Kidney capillary endothelial cell (primary cell): Measurements from ENCODE around the gene THG1L.
"Not testable (repeated sequence)": the region's sequence is repeated elsewhere in the genome, so short reads cannot be mapped to it uniquely, and the experiment has no call there.

Experiments
- DNase-seq: peaks from one replicate; pipeline ENCODE4 v3.0.0-alpha.2; 2018; ENCODE audit warnings: low spot score

THG1L gene

DNA sequence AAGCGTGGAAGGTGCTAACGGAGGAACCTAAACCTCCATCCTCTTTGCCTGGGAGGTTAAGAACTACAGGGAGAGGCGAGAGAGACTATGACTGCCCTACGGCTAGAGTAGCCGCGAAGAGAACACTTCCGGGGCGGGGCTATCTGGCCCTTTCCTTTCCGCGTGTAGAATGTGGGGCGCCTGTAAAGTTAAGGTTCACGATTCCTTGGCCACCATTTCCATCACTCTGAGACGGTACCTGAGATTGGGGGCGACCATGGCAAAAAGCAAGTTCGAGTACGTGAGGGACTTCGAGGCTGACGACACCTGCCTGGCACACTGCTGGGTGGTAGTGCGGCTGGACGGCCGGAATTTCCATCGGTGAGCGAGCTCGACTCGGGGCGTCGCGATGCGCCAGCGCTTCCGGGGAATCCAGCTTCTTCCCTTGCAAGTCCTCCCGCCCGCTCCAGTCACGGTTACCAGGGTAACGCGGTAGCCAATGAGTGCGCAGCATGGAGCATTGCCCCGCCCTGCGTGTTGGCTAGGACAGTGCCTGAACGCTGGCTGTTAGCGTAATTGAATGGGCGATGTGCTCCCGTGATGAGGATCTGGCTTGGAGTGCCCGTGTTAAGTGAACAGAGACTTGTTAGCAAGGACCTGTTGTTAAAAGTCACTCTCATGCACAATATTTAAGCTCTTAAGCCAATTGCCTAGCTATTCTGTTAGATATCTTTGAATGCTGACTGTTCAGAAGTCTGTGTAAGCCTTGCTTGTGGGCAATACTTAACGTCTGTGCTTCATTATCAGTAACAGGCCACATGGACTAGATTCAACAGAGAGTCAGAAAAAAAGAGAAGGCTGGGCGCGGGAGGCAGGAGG lies at the start of gene THG1L:
TSS of gene THG1L (plus strand) at position 149 of the 858 bp plus-strand sequence. CDS start at position 170, 21 bp downstream.
- DNase-seq = peak; percentile 93

DNA sequence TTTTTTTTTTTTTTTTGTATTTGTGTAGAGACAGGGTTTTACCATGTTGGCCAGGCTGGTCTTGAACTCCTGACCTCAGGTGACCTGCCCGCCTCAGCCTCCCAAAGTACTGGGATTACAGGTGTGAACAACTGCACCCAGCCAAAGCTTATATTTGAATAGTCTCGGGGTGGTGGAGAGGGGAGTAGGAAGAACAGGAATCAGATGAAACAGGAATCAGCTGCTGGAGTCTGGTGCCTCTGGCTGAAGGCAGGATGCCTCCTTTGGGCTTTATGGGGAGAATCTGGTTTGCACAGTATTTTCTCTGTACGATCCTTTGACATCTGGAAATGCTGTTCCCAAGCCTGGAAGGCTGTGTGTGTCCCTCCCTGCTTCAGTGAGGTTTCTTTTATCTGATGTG lies 49.0 kb upstream of the THG1L start:
- no peak for DNase-seq

DNA sequence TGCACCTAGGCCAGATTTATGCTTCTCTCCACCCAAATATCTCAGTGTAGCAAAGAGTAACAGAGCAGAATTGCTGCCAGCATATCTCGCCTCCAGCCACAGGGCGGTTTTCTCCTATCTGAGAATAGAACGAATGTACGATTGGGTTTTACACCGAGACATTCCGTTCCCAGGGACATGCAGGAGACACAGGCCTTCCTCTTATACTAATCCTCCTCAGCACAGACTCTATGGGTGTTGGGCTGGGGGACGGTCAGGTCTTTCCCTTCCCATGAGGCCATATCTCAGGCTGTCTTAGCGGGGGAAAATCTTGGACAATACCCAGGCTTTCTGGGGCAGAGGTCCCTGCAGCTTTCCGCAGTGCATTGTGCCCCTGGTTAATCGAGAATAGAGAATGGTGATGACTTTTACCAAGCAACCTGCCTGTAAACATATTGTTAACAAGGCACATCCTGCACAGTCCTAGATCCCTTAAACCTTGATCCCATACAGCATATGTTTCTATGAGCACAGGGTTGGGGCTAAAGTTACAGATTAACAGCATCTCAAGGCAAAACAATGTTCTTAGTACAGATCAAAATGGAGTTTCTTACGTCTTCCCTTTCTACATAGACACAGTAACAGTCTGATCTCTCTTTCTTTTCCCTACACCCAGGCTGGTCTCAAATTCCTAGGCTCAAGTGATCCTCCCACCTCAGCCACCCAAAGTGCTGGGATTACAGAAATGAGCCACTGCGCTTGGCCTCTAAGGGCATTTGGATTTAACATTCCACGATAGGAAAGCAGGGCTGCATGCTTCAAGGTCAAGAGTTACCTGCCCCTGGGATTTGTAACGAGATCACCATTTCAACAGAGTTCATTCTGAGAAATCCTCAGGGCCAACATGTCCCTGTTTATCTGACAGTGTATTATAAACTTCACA lies 44.7 kb upstream of the THG1L start:
- DNase-seq = not testable (repeated sequence)

DNA sequence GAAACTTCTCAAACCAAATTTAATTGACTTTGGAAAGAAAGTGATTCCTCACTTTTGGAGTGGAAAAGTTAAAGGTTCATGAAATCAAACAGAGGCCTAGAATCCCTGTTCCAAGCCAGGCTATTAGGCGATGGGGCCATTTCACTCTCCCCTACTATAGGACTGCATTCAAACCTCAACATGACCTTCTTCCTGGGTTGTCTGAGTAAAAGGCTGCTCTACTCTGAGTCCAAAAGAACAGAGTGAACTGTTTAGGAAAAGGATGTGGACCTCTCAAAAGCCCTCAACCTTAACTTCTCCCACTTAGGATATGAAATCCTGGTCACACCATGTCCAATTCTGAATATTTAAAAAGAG lies 44.0 kb upstream of the THG1L start:
- no peak for DNase-seq

DNA sequence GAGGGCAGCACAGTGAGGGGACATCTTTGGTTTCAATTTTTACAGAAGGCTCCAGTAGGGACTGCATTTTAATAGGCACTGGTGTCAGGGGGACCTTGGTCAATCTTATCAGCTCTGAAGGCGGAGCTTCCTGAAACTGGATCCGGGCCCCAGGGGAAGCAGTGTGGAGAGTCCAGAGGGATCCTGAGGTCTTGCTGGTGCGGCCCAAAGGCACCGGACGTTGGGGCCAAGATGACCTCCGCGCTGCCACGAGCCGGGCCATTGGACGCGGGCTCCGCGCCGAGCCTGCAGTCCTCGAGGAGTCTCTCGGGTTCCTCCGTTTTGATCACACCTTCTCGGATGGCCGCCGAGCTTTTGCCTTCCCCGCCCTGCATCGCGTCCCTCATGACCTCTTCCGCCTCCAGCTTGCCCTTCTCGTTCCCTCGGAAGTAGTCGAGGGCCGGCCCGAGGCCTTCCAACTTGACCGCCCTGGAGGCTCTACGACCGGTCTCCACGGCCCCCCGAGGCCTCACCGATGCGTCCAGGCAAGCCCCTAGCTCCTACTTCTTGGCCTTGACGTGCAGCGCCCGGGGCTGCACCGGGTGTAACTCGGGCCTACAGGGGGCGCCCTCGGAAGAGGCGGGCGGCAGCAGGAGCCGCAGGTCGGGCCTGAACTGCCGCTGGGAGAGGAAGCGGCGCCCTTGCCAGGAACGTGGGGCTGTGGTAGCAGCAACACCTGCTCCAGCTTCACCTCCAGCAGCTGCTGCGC lies 41.1 kb upstream of the THG1L start:
- no peak for DNase-seq

DNA sequence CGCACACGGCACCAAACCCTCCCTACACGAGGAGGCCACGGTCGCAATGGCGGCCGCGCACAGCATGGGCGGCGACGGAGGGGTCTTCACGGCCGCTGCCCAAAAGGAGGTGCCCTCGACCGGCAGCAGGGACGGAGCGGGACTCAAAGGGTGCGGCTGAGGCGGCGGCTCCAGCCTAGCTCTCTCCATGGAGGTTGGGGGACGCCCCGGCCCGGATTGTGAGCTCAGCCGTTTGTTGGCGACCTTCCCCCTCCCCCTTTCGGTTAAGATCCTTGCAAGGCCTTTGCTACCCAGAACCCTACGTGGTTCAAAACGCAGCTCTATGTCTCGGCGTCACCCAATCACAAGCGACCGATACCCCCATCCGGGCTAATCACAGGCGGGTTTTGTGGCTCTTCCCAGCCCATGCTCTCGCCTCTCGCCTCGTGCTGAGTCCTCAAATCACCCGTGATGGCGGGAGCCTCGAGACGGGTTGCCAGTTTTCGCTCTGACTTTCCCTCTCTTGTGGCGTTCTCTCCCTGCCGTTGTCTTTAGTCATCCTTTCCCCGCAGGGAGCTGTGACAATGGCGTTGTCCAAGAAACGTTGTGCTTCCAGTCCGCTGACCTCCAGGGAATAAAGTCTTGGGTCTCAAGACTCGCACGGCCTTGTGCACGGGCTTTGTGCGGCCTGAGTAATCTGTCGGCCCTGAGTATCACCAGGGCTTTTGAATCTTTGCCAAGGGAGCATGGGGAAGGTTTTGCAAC lies 40.4 kb upstream of the THG1L start:
- no peak for DNase-seq

DNA sequence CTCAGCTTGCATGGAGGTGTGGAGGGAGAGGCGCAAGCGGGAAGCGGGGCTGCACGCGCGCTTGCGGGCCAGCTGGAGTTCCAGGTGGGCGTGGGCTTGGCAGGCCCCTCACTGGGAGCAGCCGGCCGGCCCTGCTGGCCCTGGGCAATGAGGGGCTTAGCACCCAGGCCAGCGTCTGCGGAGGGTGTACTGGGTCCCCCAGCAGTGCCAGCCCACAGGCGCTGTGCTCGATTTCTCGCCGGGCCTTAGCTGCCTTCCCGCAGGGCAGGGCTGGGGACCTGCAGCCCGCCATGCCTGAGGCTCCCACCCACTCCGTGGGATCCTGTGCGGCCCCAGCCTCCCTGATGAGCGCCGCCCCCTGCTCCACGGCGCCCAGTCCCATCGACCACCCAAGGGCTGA lies 37.4 kb upstream of the THG1L start:
- not testable (repeated sequence) for DNase-seq

DNA sequence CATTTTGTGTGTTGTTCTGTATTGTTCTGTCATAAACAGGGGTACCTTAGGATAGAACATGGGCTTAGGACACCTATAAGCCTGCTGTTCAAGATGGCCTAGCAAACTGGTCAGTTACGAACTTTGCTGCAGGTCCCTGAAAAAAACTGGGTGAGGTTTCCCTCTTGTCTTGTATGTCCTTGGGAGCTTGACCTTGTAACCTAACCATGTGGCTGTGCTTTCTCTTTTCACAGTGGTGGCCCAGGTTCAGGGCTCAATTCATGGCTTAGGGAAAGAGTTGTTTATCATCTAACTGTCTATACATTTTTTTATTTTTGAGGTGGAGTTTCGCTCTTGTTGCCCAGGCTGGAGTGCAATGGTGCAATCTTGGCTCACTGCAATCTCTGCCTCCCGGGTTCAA lies 35.1 kb upstream of the THG1L start:
- DNase-seq = not testable (repeated sequence)

DNA sequence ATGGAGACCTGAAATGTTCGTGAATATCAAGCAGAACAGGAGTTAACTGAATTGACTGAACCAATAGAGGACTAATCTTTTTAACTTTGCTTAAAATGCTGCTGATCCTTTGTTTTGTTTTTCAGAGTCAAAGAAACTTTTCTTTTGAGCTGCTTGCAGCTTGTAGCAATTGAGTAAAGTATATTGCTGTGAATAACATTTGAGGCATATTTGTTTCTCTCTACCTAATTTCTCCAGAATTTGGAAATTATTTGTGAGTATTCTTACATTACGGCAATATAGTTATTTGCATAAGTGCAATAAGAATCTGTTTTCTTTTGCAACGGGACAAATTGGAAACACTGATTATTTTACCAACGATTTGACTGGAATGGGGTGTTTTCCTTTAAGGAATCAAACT lies 32.5 kb upstream of the THG1L start:
- not testable (repeated sequence) for DNase-seq

DNA sequence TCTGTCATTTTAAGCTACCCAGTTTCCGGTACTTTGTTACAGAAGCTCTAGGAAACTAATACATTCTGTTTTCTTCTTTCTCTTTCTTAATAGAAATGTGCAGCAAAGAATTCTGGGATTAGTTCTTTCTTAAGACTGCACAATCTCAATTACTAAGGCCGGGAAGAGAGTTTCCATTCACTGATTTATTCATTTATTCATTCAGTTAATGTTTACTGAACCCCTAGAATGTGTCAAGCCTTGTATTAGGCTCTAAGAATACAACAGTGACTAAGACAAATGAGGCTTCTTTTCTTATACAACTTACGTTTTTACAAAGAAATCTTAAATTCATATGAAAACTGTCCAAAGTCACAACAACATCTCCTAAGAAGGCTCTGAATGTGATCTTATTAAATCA lies 27.5 kb upstream of the THG1L start:
- DNase-seq = no peak

DNA sequence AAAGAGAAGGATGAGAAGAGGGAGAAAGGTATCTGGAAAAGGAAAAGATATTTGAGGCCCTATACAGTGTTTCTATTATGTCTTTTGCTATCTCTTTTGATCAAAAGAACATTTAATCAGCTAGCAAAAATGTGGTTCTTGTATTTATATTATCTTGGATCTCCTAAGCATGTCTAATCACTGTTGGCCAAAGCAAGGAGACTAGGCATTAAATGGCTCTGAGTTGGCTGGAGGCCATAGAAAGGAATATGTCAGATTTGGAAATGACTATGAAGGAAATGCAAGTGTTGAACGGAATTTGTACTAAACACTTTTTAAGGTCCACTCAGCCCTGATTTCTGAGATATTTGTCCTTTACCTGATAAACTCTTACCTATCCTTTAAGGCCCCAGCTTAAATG lies 22.4 kb upstream of the THG1L start:
- DNase-seq = no peak

DNA sequence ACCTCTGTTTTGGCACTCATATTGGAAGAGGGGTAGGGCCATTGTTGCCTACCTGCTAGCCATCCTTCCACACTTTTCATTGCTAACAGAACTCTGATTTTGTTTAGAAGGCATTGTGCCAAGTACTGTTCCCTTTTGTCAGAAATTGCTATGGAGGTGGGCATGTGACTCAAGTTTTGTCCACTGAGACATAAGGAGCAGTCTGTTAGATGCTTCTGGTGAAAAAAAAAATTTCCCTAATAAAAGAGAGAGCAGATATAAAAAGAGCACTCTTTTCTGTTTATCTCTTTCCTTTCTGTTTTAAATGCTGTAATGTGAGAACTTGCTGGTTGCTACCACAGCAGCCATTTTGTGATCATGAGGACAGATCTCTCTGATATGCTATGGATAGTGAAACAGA lies 21.9 kb upstream of the THG1L start:
- no peak for DNase-seq

DNA sequence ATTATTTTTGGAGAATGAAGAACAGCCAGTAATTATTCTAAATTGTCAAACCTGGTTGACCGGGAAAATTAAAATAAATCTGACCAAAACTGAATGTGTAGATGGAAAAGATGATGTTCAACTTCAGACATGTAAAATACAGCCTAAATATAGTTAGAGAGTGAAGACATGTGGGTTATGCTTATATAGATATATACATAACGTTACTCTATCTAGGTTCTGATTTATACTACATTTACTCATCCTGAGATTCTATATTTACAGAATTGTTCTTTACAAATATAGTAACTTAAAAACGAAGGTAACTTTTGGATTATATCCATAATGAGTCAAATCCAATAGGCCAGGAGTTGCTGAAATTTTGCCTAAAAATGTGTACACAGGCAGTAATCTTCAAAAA lies 20.8 kb upstream of the THG1L start:
- no peak for DNase-seq

DNA sequence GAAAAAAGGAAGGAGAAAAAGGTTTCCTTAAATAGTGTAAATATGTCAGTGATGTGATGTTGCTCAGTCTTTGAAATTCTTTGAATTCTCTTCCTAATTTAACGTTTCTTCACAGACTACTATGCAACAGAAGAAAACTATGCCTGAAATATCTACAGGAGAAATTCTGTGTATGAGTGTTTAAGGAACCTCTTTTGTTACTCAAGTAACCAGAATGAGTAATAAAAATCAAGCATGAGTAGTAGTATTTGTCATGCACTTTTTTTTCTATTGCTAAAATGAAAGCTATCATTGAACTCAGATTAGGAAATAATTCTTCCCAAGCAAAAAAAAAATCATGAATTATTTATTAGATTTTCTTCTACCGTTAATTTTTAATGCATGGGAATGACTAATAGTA lies 20.3 kb upstream of the THG1L start:
- no peak for DNase-seq

DNA sequence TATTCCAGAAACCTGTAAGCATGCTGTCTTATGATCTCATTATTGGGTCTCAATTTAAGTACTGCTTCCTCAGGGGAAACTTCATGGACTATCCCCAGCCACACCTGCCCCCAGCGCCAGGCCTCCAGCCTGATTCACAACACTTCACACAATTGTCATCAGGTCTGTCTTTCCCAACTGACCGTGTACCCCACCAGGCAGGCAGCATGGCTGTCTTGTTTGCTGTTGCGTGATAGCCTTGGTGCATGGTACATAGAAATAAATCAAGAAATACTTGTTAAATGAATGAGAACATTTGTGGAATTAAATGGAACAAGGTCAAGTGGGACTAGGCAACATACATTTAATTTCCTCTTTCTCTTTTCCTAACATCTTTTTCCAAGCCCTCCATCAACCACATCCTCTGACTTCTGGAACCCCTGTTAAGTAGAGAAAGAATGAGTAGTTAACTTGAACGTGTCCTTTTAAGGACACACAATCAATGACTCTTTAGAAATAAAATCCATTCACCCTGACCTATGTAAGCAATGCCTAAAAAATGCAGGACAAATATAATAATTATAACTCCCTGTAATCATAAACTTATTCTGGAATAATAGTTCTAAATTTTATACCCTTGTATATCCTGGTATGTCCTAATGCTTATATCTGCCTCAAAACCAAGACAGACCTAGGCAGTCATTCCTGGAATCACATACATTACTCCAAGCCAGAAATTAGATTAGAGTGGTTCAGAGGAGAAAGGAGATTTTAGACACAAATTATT lies 17.2 kb upstream of the THG1L start:
- DNase-seq = no peak

DNA sequence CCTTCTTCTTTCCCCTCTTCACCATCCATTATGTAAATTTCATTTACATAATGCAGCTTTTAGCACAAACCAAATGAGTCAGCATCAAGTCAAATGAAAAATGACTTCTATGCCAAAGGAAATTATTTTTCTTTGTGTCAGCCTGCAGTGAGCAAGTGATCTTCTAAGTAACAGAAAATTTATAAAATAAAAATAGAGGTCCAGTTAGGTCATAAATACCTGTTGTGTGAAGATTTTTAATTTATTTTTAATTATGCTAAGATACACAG lies 16.7 kb upstream of the THG1L start:
- no peak for DNase-seq

DNA sequence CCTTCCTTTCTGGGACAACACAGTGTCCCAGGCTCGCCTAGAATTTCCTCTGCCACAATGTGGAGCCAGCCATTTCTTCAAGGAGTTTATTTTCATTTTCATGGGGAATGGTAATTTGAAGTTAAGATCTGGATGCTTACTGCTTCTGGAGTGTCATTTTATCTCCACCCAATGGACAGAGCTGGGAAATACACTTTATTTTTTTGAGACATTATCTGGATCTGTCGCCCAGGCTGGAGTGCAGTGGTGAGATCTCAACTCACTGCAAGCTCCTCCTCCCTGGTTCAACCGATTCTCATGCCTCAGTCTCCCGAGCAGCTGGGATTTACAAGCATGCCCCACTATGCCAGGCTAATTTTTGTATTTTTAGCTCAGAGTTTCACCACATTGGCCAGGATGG lies 12.7 kb upstream of the THG1L start:
- peak; percentile 74 for DNase-seq

DNA sequence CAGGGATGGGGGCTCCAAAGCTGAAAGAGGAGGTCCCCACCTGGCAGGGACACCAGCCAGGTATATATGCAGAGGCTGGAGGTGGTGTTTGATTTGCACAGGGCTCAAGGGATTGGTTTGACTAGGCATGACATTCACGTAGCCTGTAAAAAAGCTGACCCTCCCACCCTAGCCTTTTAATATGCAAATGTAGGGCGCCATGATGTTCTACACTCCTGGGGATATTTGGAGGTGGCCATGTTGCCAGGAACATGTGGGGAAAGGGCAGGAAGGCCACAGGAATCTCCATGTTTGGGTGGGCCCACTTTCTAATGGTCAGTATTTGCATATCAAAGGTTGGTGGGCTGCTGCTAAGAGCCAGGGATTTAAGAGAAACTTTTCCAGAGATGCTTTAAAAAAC lies 12.0 kb upstream of the THG1L start:
- DNase-seq = no peak

DNA sequence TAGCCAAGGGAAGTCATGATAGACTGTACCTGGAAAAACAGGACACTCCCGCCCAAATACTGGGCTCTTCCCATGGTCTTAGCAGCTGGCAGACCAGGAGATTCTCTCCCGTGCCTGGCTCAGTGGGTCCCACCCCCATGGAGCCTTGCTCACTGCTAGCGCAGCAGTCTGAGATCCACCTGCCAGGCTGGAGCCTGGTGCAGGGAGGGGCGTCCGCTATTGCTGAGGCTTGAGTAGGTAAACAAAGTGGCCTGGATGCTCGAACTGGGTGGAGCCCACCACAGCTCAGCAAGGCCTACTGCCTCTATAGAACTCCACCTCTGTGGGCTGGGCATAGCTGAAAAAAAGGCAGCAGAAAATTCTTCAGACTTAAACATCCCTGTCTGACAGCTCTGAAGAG lies 10.1 kb upstream of the THG1L start:
- no peak for DNase-seq

DNA sequence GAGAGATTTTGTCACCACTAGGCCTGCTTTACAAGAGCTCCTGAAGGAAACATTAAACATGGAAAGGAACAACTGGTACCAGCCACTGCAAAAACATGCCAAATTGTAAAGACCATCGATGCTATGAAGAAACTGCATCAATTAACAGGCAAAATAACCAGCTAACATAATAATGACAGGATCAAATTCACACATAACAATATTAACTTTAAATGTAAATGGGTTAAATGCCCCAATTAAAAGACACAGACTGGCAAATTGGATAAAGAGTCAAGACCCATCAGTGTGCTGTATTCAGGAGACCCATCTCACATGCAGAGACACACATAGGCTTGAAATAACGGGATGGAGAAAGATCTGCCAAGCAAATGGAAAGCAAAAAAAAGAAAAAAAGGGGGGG lies 8.3 kb upstream of the THG1L start:
- not testable (repeated sequence) for DNase-seq

DNA sequence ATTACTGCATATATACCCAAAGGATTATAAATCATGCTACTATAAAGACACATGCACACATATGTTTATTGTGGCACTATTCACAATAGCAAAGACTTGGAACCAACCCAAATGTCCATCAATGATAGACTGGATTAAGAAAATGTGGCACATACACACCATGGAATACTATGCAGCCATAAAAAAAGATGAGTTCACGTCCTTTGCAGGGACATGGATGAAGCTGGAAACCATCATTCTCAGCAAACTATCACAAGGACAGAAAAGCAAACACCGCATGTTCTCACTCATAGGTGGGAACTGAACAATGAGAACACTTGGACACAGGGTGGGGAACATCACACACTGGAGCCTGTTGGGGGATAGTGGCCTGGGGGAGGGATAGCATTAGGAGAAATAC lies 4.6 kb upstream of the THG1L start:
- not testable (repeated sequence) for DNase-seq
